ENCODE results near the gene PLEKHA5. TPM values are rescaled to one million over a fixed set of nuclear protein-coding genes. Genes with fewer than 3 reads are reported as not detected.

The PLEKHA5 gene
- total RNA-seq, 1 donor from 2014 or later = 30.2 TPM

GRCh38 chr12:19153396-19153795, 23.9 kb downstream of the PLEKHA5 start:
- H3K27ac Mint-ChIP-seq (ENCODE audit: unreplicated experiment) = no peak overlapping the region
- TF ChIP-seq, protein P1, sequence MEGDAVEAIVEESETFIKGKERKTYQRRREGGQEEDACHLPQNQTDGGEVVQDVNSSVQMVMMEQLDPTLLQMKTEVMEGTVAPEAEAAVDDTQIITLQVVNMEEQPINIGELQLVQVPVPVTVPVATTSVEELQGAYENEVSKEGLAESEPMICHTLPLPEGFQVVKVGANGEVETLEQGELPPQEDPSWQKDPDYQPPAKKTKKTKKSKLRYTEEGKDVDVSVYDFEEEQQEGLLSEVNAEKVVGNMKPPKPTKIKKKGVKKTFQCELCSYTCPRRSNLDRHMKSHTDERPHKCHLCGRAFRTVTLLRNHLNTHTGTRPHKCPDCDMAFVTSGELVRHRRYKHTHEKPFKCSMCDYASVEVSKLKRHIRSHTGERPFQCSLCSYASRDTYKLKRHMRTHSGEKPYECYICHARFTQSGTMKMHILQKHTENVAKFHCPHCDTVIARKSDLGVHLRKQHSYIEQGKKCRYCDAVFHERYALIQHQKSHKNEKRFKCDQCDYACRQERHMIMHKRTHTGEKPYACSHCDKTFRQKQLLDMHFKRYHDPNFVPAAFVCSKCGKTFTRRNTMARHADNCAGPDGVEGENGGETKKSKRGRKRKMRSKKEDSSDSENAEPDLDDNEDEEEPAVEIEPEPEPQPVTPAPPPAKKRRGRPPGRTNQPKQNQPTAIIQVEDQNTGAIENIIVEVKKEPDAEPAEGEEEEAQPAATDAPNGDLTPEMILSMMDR (IDR thresholded peaks at IDR 0.05; ENCODE audit: unreplicated experiment) = no peak
- H3K9me3 Mint-ChIP-seq (ENCODE audit: unreplicated experiment) = no peaks in the 10 kb centered on the region
- peaks cover 1% of the 10 kb centered on the region for H3K27me3 Mint-ChIP-seq (ENCODE audit: unreplicated experiment)
- H3K36me3 Mint-ChIP-seq (ENCODE audit: low read depth, unreplicated experiment) = peaks cover 11% of the 10 kb centered on the region
- no peak for DNase-seq (ENCODE audit: low spot score)
- peaks cover 10% of the 10 kb centered on the region for H3K4me1 Mint-ChIP-seq (ENCODE audit: unreplicated experiment)
- no peak overlapping the region for H3K4me3 Mint-ChIP-seq (ENCODE audit: unreplicated experiment)

- H3K27ac Mint-ChIP-seq (ENCODE audit: unreplicated experiment) = no peak overlapping the region
- H3K27me3 Mint-ChIP-seq (ENCODE audit: unreplicated experiment) = no peaks in the 10 kb centered on the region
Observed at GRCh38 chr12:19154686-19155085, 25.2 kb downstream of the PLEKHA5 start.

DNA sequence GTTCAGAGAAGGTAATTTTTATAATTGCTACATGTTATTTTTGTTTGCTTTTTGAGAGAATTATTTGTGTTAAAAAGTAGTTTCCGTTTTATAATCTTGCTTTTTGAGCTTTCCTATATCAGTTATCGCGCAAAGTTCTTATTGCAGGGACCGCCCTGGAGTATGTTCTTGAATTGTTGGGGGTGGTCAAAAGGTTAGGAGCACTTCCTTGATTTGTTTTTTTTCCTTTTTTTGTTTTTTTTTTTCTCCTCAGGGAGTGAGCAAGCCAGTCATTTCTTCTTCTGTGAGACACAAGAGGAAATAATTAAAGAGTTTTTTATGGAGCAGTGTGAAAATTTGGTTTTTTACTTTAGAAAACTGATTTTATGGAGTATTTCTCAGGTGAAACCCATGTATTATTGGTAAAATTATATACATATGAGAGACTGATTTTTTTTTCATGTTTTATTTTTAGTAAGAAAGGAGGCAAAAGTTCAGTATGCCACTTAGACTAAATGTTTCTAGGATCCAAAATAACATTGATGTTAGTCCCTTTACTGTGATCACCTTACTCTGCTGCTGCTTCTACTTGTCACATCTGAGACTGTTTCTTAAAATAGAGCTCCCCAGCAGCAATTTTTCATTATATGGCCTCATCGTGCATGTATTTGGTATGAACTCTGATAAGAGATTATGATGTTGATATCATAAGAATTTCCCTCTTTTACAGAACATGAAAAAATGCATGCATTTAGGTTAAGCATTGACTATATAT, 26.6 kb downstream of the PLEKHA5 start:
- TF ChIP-seq, protein P1 (IDR thresholded peaks at IDR 0.05; ENCODE audit: unreplicated experiment) = no peak
- Mint-ChIP-seq H3K4me1 (ENCODE audit: unreplicated experiment) (peaks cover 10% of the 10 kb centered on the region), H3K27me3 (ENCODE audit: unreplicated experiment) (no peaks in the 10 kb centered on the region), H3K4me3 (ENCODE audit: unreplicated experiment) (peak overlapping the region; percentile 2), H3K36me3 (ENCODE audit: low read depth, unreplicated experiment) (no peaks in the 10 kb centered on the region), H3K9me3 (ENCODE audit: unreplicated experiment) (no peaks in the 10 kb centered on the region), H3K27ac (ENCODE audit: unreplicated experiment) (no peak overlapping the region)
- no peak for DNase-seq (ENCODE audit: low spot score)

More at GRCh38 chr12:19154686-19155085, 25.2 kb downstream of the PLEKHA5 start:
- peaks cover 10% of the 10 kb centered on the region for H3K4me1 Mint-ChIP-seq (ENCODE audit: unreplicated experiment)
- TF ChIP-seq, protein P1 (IDR thresholded peaks at IDR 0.05; ENCODE audit: unreplicated experiment) = no peak
- peaks cover 8% of the 10 kb centered on the region for H3K36me3 Mint-ChIP-seq (ENCODE audit: low read depth, unreplicated experiment)
- H3K9me3 Mint-ChIP-seq (ENCODE audit: unreplicated experiment) = no peaks in the 10 kb centered on the region
- DNase-seq (ENCODE audit: low spot score) = no peak
- H3K4me3 Mint-ChIP-seq (ENCODE audit: unreplicated experiment) = no peak overlapping the region

GRCh38 chr12:19158923-19159322, 29.4 kb downstream of the PLEKHA5 start:
- H3K27me3 Mint-ChIP-seq (ENCODE audit: unreplicated experiment) = no peaks in the 10 kb centered on the region
- TF ChIP-seq, protein P1 (IDR thresholded peaks at IDR 0.05; ENCODE audit: unreplicated experiment) = no peak
- H3K9me3 Mint-ChIP-seq (ENCODE audit: unreplicated experiment) = no peaks in the 10 kb centered on the region
- H3K27ac Mint-ChIP-seq (ENCODE audit: unreplicated experiment) = no peak overlapping the region
- no peak for DNase-seq (ENCODE audit: low spot score)
- no peak overlapping the region for H3K4me3 Mint-ChIP-seq (ENCODE audit: unreplicated experiment)
- no peaks in the 10 kb centered on the region for H3K36me3 Mint-ChIP-seq (ENCODE audit: low read depth, unreplicated experiment)
- peaks cover 10% of the 10 kb centered on the region for H3K4me1 Mint-ChIP-seq (ENCODE audit: unreplicated experiment)

GRCh38 chr12:19161216-19161615, 31.7 kb downstream of the PLEKHA5 start:
- Mint-ChIP-seq H3K27ac (ENCODE audit: unreplicated experiment) (no peak overlapping the region), H3K27me3 (ENCODE audit: unreplicated experiment) (peaks cover 1% of the 10 kb centered on the region), H3K4me3 (ENCODE audit: unreplicated experiment) (no peak overlapping the region), H3K4me1 (ENCODE audit: unreplicated experiment) (no peaks in the 10 kb centered on the region), H3K36me3 (ENCODE audit: low read depth, unreplicated experiment) (no peaks in the 10 kb centered on the region), H3K9me3 (ENCODE audit: unreplicated experiment) (no peaks in the 10 kb centered on the region)
- TF ChIP-seq, protein P1 (IDR thresholded peaks at IDR 0.05; ENCODE audit: unreplicated experiment) = no peak
- DNase-seq (ENCODE audit: low spot score) = no peak

All from endothelial cell (in vitro differentiated cells).